Caco-2 (cell line): ENCODE measurements around the gene RPS6KA3. TPM values are rescaled to one million over a fixed set of nuclear protein-coding genes. Genes with fewer than 3 reads are reported as not detected.

ENCODE experiments used
- BruUV-seq: library from RNA; stranded (reverse); fragments of 400-500 nt; replicated peaks from 2 replicates; lab custom pipeline; 2021; lab: Mats Ljungman, UMichigan
- CTCF ChIA-PET: fragments of 300-600 bp; sonication (Branson Sonifier 250); formaldehyde crosslinking; loops from one replicate; lab custom pipeline; 2022; ENCODE audit warnings: antibody characterized with exemption; lab: Charles Lee
- POLR2A ChIA-PET: fragments of 300-600 bp; sonication (Branson Sonifier 250); formaldehyde crosslinking; loops from one replicate; lab custom pipeline; 2022; ENCODE audit warnings: antibody characterized with exemption; lab: Charles Lee
- DNase-seq, 2 experiments: peaks; one replicate each; pipeline versions ENCODE4 v3.0.0 to v3.0.0-alpha.2; 2020 to 2022
- H3K27me3 ChIP-seq: replicated peaks from 2 replicates; pipeline ENCODE4 v1.6.0; 2011; ENCODE audit warnings: low read length; ENCODE audit not compliant: control insufficient read depth, insufficient read depth
- H3K36me3 ChIP-seq: 2 replicates; pipeline ENCODE4 v1.5.1; 2011; ENCODE audit warnings: low read length; ENCODE audit not compliant: control insufficient read depth, insufficient read depth
- H3K4me1 ChIP-seq: fragments of 250-450 bp; sonication (Bioruptor Pico); 2 replicates; pipeline ENCODE4 v1.5.1; 2020; ENCODE audit warnings: mild to moderate bottlenecking
- H3K4me3 ChIP-seq: 2 replicates; pipeline ENCODE4 v1.5.1; 2011; ENCODE audit warnings: low read depth, mild to moderate bottlenecking, control low read depth, low read length
- H3K9me3 ChIP-seq: fragments of 250-450 bp; sonication (Bioruptor Pico); 2 replicates; pipeline ENCODE4 v1.5.1; 2020; ENCODE audit warnings: mild to moderate bottlenecking, moderate library complexity
- H3K27ac Mint-ChIP-seq: one replicate; pipeline ENCODE4 v1.8.0; 2022; ENCODE audit warnings: mixed read lengths; ENCODE audit not compliant: unreplicated experiment
- H3K27me3 Mint-ChIP-seq: one replicate; pipeline ENCODE4 v1.8.0; 2022; ENCODE audit warnings: mixed read lengths; ENCODE audit not compliant: insufficient read depth, unreplicated experiment
- H3K36me3 Mint-ChIP-seq: one replicate; pipeline ENCODE4 v1.8.0; 2022; ENCODE audit warnings: mild to moderate bottlenecking, mixed read lengths; ENCODE audit not compliant: insufficient read depth, unreplicated experiment
- H3K4me1 Mint-ChIP-seq: one replicate; pipeline ENCODE4 v1.8.0; 2022; ENCODE audit warnings: low read depth, mixed read lengths; ENCODE audit not compliant: unreplicated experiment
- H3K4me3 Mint-ChIP-seq: one replicate; pipeline ENCODE4 v1.8.0; 2022; ENCODE audit warnings: mild to moderate bottlenecking, moderate library complexity, mixed read lengths; ENCODE audit not compliant: unreplicated experiment
- H3K9me3 Mint-ChIP-seq: one replicate; pipeline ENCODE4 v1.8.0; 2022; ENCODE audit warnings: mixed read lengths; ENCODE audit not compliant: unreplicated experiment
- intact Hi-C: fragments of 100-400 bp; cut with micrococcal nuclease; formaldehyde crosslinking; loops from one replicate; pipeline ENCODE4 v1.10.0; 2022; ENCODE audit not compliant: unreplicated experiment
- total RNA-seq: library from RNA; stranded (reverse); gene quantifications from 2 replicates; pipeline ENCODE4 v1.2.3, GENCODE V29; 2022
- TF ChIP-seq, protein P1 (sequence below), 2 experiments: fragments of 200-600 bp in 1 of 2; IDR thresholded peaks; 1 replicate in 1 of 2; 2 replicates in 1 of 2; pipeline versions ENCODE4 v1.5.1 to v1.8.0; 2011 to 2022; ENCODE audit warnings: antibody characterized with exemption in 1 of 2, control low read depth in 1 of 2, inconsistent platforms in 1 of 2, low read depth in 1 of 2, low read length in 1 of 2, mild to moderate bottlenecking in 1 of 2, moderate library complexity in 1 of 2; ENCODE audit not compliant: insufficient read depth in 1 of 2, severe bottlenecking in 1 of 2, unreplicated experiment in 1 of 2

Gene RPS6KA3
- total RNA-seq, 1 experiment from 2014 or later = 104 TPM

DNA sequence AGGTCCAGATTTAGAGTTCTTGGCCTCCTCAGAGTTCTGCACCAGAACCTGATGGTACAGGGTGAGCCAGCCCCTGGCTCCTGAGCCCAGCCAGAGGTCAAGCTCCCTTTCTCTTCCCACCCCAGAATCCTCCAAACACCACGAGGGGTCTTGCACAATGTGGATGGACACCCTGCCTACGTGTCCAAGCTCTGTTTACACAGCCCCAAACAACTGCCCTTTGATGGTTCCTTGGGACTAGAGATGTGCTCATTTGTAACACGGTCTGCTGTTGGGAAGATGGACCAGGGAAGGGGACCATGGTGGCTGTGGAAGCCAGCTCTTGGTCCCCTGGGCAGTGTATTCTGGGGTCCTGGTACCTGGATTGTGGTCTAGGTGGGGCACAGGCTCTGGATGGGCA, 40.0 kb upstream of the RPS6KA3 start:
- no peaks in the 10 kb centered on the region for H3K9me3 Mint-ChIP-seq

DNA sequence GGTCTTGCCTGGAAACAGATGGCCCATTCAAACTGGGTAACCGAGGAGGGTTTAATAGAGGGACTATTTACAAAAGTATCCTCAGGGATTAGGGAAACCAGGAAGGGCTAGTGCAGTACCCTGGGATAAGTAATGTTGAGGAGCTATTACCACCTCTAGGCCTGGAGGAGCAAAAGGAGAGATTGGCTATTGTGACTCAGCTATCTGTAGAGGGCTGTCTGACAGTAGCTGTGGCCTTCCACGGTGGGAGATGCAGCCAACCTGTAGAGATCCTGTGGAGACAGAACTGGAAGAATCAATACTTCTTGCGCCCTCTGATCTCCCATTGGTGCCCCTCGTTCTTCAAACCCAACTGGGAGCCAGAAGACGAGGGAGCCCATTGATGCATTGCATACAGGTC, 34.1 kb upstream of the RPS6KA3 start:
- Mint-ChIP-seq H3K4me1 (peaks cover 11% of the 10 kb centered on the region), H3K4me3 (no peak overlapping the region), H3K36me3 (peaks cover 6% of the 10 kb centered on the region), H3K9me3 (peaks cover 15% of the 10 kb centered on the region), H3K27ac (no peak overlapping the region), H3K27me3 (no peaks in the 10 kb centered on the region)
- Histone ChIP-seq H3K4me3 (no peak overlapping the region), H3K36me3 (no peaks in the 10 kb centered on the region), H3K27me3 (no peaks in the 10 kb centered on the region), H3K4me1 (no peaks in the 10 kb centered on the region), H3K9me3 (no peaks in the 10 kb centered on the region)
- CTCF ChIA-PET = no interaction called here
- POLR2A ChIA-PET = no interaction called here
- DNase-seq = no peak
- no TSS peak for BruUV-seq
- intact Hi-C loops = no loop called here
- TF ChIP-seq, protein P1, sequence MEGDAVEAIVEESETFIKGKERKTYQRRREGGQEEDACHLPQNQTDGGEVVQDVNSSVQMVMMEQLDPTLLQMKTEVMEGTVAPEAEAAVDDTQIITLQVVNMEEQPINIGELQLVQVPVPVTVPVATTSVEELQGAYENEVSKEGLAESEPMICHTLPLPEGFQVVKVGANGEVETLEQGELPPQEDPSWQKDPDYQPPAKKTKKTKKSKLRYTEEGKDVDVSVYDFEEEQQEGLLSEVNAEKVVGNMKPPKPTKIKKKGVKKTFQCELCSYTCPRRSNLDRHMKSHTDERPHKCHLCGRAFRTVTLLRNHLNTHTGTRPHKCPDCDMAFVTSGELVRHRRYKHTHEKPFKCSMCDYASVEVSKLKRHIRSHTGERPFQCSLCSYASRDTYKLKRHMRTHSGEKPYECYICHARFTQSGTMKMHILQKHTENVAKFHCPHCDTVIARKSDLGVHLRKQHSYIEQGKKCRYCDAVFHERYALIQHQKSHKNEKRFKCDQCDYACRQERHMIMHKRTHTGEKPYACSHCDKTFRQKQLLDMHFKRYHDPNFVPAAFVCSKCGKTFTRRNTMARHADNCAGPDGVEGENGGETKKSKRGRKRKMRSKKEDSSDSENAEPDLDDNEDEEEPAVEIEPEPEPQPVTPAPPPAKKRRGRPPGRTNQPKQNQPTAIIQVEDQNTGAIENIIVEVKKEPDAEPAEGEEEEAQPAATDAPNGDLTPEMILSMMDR (IDR thresholded peaks at IDR 0.05; ENCODE audit: insufficient read depth in 1 of 2, low read depth in 1 of 2, low read length in 1 of 2, severe bottlenecking in 1 of 2, unreplicated experiment in 1 of 2) = no peak

More for the DNA sequence above, 40.0 kb upstream of the RPS6KA3 start:
- Mint-ChIP-seq H3K27ac (no peak overlapping the region), H3K36me3 (no peaks in the 10 kb centered on the region), H3K27me3 (no peaks in the 10 kb centered on the region), H3K4me3 (no peak overlapping the region), H3K4me1 (no peaks in the 10 kb centered on the region)
- H3K4me3 ChIP-seq = no peak overlapping the region
- ChIA-PET POLR2A (no interaction called here), CTCF (no interaction called here)
- no peaks in the 10 kb centered on the region for H3K9me3 ChIP-seq
- H3K27me3 ChIP-seq = no peaks in the 10 kb centered on the region
- no peaks in the 10 kb centered on the region for H3K36me3 ChIP-seq
- intact Hi-C loops = no loop called here
- TF ChIP-seq, protein P1 (IDR thresholded peaks at IDR 0.05; ENCODE audit: insufficient read depth in 1 of 2, low read depth in 1 of 2, low read length in 1 of 2, severe bottlenecking in 1 of 2, unreplicated experiment in 1 of 2) = no peak
- no peaks in the 10 kb centered on the region for H3K4me1 ChIP-seq
- DNase-seq = no peak
- no TSS peak for BruUV-seq

DNA sequence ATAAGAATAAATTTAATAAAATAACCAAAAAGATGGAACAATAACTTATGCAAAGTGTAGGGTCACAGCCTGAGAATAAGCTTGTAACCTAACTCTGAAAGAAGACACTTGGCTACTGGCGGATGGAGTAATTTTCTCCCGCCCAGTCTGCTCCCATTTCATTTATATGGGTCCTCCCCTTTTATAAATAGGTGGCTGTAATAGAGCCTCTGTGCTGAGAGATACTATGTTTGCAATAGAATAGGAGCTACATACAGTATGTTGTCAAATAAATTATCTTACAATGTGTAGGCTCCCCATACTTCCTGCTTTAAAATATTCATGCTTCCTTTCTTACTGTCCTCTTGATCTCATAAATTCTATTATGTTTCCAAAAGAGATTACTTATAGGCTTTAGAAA, 28.2 kb upstream of the RPS6KA3 start:
- peaks cover 6% of the 10 kb centered on the region for H3K36me3 Mint-ChIP-seq
- no TSS peak for BruUV-seq
- no peaks in the 10 kb centered on the region for H3K27me3 Mint-ChIP-seq
- POLR2A ChIA-PET = no interaction called here
- DNase-seq = no peak
- TF ChIP-seq, protein P1 (IDR thresholded peaks at IDR 0.05; ENCODE audit: insufficient read depth in 1 of 2, low read depth in 1 of 2, low read length in 1 of 2, severe bottlenecking in 1 of 2, unreplicated experiment in 1 of 2) = no peak
- Histone ChIP-seq H3K4me1 (no peaks in the 10 kb centered on the region), H3K27me3 (no peaks in the 10 kb centered on the region), H3K36me3 (no peaks in the 10 kb centered on the region), H3K9me3 (no peaks in the 10 kb centered on the region), H3K4me3 (no peak overlapping the region)
- H3K4me1 Mint-ChIP-seq = peaks cover 11% of the 10 kb centered on the region
- no peak overlapping the region for H3K27ac Mint-ChIP-seq
- H3K9me3 Mint-ChIP-seq = peaks cover 15% of the 10 kb centered on the region
- H3K4me3 Mint-ChIP-seq = no peak overlapping the region
- CTCF ChIA-PET = no interaction called here
- intact Hi-C loops = no loop called here
